Coronary artery (tissue), 2 donors: Measurements from ENCODE around the gene TDRD5.

Experiments used
- DNase-seq: peaks from one replicate; pipeline ENCODE4 v3.0.0-alpha.2; 2017; ENCODE audit warnings: low spot score
- H3K27ac ChIP-seq, 2 donors: fragments of 200-600 bp; sonication (generic); one replicate each; pipeline ENCODE4 v1.5.1; 2016 to 2019
- H3K4me3 ChIP-seq: fragments of 200-600 bp; sonication (generic); 2 replicates; pipeline ENCODE4 v1.5.1; 2016; ENCODE audit warnings: mild to moderate bottlenecking, moderate library complexity
- CTCF ChIP-seq: fragments of 200-600 bp; sonication (generic); IDR thresholded peaks from one replicate; pipeline ENCODE4 v1.5.1; 2019; ENCODE audit warnings: antibody characterized with exemption

TDRD5 gene

DNA sequence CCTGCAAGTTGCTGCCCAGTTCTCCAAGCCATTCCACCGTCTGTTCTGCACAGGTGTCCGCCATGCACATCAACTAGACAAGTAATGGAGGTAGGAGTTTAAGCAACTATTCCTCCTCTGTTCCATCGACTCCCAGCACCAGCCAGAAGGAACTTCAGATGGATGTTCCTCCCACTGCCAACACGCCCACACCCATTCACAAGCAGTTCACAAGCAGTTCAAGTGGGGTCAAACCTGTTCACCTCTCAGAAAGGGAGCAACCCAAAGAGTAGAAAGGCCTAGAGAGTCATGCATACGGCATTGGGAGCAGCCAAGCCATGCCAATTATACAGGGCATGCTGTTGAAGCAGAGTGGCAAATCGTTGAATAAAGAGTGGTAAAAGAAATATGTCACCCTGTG is 4.3 kb upstream of the TDRD5 start:
- Histone ChIP-seq H3K27ac (no peak overlapping the region), H3K4me3 (no peak overlapping the region)
- DNase-seq = no peak
- TF ChIP-seq CTCF = no peak

DNA sequence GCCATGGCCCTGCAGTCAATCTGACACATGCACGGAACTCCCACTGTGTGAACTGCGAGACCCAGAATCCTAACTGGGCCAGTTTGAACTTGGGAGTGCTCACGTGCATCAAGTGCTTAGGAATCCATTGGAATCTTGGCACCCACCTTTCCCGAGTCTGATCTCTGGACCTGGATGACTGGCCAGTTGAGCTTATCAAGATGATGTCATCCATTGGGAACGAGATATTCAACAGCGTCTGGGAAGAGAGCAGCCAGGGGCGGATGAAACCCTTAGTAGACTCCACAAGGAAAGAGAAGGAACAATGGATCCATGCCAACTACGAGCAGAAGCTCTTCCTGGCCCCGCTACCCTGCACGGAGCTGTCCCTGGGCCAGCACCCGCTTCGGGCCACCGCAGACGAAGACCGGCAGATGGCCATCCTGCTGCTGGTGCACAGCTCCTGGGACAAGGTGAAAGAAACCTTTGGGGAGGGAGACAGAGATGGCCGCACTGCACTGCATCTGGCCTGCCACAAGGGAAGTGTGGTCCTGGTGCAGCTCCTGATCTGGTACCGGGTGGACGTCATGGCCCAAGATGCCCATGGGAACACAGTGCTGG is 3.1 kb upstream of the TDRD5 start:
- TF ChIP-seq CTCF = no peak
- DNase-seq = no peak
- H3K4me3 ChIP-seq = no peak overlapping the region
- no peak overlapping the region for H3K27ac ChIP-seq

GRCh38 chr1:179589509-179589908 is 2.1 kb upstream of the TDRD5 start:
- no peak overlapping the region for H3K4me3 ChIP-seq
- H3K27ac ChIP-seq = no peak overlapping the region
- TF ChIP-seq CTCF = no peak
- DNase-seq = no peak

- no peak overlapping the region for H3K27ac ChIP-seq
- TF ChIP-seq CTCF = no peak
- no peak overlapping the region for H3K4me3 ChIP-seq
- no peak for DNase-seq
Measured at GRCh38 chr1:179590671-179591070, 961 bp upstream of the TDRD5 start.

DNA sequence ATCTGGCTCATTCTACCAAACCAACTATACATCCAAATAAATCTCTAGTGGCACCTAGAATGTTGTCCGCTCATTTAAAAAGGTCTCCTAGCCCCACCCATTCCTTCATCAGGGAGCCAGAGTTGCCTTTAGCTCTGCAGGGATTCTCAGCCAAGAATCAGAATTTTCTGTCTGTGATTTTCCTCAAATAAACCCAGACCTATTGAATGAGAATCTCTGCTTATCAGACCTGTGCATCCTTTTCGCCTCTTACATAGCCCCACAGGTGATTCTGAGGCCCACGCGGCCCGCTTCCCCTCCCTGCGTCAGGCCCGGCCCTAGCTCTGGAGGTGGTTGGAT is 410 bp upstream of the TDRD5 start:
- Histone ChIP-seq H3K4me3 (peak overlapping the region; percentile 25), H3K27ac (no peak overlapping the region)
- no peak for TF ChIP-seq CTCF
- no peak for DNase-seq

DNA sequence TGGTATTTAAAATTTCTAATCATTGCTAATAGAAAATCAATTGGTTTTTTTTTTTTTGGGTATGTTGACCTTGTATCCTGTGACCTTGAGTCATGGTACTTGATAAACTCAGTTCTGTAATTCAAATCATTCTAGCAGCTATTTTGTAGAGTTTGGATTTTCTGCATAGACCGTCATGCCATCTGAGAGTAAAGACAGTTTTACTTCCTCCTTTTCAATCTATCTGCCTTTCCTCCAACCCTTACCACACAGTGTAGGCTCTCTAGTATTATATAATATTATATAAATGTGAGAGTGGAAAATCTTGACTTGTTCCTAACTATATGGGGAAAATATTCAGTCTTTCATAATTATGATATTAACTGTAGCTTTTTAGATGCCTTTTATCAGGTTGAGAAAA is 7.0 kb downstream of the TDRD5 start:
- TF ChIP-seq CTCF = no peak
- DNase-seq = no peak
- Histone ChIP-seq H3K4me3 (no peak overlapping the region), H3K27ac (no peak overlapping the region)

DNA sequence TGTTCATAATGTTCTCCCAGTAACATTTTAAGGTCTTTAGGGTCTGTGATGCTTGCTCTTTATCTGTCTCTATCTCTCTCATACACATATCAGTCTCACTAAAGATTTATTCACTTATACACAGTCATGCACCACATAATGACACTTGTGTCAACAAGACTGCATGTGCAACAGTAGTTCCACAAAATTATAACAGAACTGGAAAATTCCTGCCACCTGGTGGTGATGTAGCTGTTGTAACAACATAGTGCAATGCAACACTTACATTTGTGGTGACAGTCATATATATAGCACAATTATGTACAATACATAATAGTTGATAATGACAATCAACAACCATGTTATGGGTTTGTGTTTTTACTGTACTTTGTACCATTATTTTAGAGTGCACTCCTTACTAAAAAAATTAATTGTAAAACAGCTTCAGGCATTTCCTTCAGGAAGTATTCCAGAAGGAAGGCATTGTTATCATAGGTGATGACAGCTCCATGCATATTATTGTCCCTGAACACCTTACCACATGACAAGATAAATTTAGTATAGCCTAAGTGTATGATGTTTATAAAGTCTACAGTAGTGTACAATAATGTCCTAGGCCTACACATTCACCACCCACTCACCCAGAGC is 8.1 kb downstream of the TDRD5 start:
- no peak for TF ChIP-seq CTCF
- no peak overlapping the region for H3K4me3 ChIP-seq
- DNase-seq = no peak
- H3K27ac ChIP-seq = no peak overlapping the region
